Activated naive CD4-positive, alpha-beta T cell treated with anti-CD3 and anti-CD28 coated beads, Interleukin-2, amount 50 U/mL, for 16 hours (primary cell): Measurements from ENCODE around the gene UGT1A3.

ENCODE experiments used
- DNase-seq: peaks from one replicate; pipeline ENCODE4 v3.0.0-alpha.2; 2020

Gene UGT1A3

GRCh38 chr2:233818639-233819621, 90.1 kb downstream of the UGT1A3 start:
- no peak for DNase-seq

- DNase-seq: no peak
Observed at GRCh38 chr2:233819884-233820773, 91.3 kb downstream of the UGT1A3 start.

- DNase-seq: no peak
Observed at GRCh38 chr2:233820774-233821105, 91.9 kb downstream of the UGT1A3 start.

- DNase-seq: no peak
Observed at GRCh38 chr2:233821196-233821595, 92.4 kb downstream of the UGT1A3 start.

- DNase-seq: no peak
Observed at GRCh38 chr2:233821709-233822100, 92.9 kb downstream of the UGT1A3 start.

GRCh38 chr2:233822101-233822771, 93.4 kb downstream of the UGT1A3 start:
- DNase-seq: no peak
